ENCODE data around the gene WDR89. TPM values are rescaled to one million over a fixed set of nuclear protein-coding genes. Genes with fewer than 3 reads are reported as not detected.
"Not testable (repeated sequence)": the region's sequence is repeated elsewhere in the genome, so short reads cannot be mapped to it uniquely, and the experiment has no call there.

Gene WDR89
- total RNA-seq, 1 donor from 2014 or later = 9.2 TPM

DNA sequence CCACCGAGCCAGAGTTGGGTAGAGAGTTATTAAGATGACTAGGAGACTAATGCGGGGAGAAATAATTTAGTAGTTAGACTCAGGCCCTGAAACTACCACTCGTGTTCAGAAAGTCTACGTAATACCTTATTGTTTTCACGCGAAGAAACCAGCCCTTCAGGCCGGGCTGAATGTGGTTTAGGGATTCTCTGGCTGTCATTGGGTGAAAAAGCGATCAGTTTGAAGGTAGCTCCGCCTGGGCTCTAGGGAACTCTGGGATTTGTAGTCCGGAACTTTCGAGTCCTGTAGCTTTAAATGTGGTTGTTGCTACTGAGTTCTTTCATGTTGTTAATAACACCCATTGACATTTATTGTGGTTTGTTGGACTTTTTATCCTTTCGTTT, 549 bp upstream of the WDR89 start:
- peak; percentile 90 for DNase-seq (ENCODE audit: extremely low spot score, unreplicated experiment)
- Mint-ChIP-seq H3K4me3 (ENCODE audit: unreplicated experiment) (peak overlapping the region; percentile 97), H3K36me3 (ENCODE audit: unreplicated experiment) (peaks cover 4% of the 10 kb centered on the region)

DNA sequence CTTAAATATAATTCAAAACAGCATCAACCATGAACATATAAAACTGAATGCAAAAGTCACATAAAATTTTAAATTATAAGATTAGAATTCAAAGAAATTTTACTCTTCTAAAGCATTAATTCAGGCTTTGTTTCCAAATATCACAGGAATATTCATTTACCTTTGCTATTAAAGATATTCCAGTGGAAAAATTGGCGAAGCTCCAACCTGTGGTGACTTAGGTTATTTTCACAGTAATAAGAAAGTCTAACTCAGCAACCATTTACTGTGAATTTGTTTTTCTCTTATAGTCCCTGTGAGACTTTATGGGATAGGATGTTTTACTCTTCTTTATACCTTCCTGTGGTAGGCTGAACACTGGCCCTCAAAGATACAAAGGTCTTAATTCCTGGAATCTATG, 3.2 kb downstream of the WDR89 start:
- H3K4me3 Mint-ChIP-seq (ENCODE audit: unreplicated experiment) = no peak overlapping the region
- H3K9me3 Mint-ChIP-seq (ENCODE audit: unreplicated experiment) = peaks cover 22% of the 10 kb centered on the region
- no peak for DNase-seq (ENCODE audit: extremely low spot score, unreplicated experiment)
- H3K36me3 Mint-ChIP-seq (ENCODE audit: unreplicated experiment) = peaks cover 21% of the 10 kb centered on the region
- H3K27me3 Mint-ChIP-seq (ENCODE audit: unreplicated experiment) = no peaks in the 10 kb centered on the region
- peak overlapping the region; percentile 25 for H3K27ac Mint-ChIP-seq (ENCODE audit: unreplicated experiment)
- TF ChIP-seq, protein P1, sequence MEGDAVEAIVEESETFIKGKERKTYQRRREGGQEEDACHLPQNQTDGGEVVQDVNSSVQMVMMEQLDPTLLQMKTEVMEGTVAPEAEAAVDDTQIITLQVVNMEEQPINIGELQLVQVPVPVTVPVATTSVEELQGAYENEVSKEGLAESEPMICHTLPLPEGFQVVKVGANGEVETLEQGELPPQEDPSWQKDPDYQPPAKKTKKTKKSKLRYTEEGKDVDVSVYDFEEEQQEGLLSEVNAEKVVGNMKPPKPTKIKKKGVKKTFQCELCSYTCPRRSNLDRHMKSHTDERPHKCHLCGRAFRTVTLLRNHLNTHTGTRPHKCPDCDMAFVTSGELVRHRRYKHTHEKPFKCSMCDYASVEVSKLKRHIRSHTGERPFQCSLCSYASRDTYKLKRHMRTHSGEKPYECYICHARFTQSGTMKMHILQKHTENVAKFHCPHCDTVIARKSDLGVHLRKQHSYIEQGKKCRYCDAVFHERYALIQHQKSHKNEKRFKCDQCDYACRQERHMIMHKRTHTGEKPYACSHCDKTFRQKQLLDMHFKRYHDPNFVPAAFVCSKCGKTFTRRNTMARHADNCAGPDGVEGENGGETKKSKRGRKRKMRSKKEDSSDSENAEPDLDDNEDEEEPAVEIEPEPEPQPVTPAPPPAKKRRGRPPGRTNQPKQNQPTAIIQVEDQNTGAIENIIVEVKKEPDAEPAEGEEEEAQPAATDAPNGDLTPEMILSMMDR (IDR thresholded peaks at IDR 0.05) = no peak
- H3K4me1 Mint-ChIP-seq (ENCODE audit: unreplicated experiment) = peaks cover 11% of the 10 kb centered on the region

More for the DNA sequence above, 549 bp upstream of the WDR89 start:
- peaks cover under 1% of the 10 kb centered on the region for H3K9me3 Mint-ChIP-seq (ENCODE audit: unreplicated experiment)
- TF ChIP-seq, protein P1 (IDR thresholded peaks at IDR 0.05) = no peak
- H3K27ac Mint-ChIP-seq (ENCODE audit: unreplicated experiment) = peak overlapping the region; percentile 95
- no peaks in the 10 kb centered on the region for H3K27me3 Mint-ChIP-seq (ENCODE audit: unreplicated experiment)
- H3K4me1 Mint-ChIP-seq (ENCODE audit: unreplicated experiment) = peaks cover 11% of the 10 kb centered on the region

DNA sequence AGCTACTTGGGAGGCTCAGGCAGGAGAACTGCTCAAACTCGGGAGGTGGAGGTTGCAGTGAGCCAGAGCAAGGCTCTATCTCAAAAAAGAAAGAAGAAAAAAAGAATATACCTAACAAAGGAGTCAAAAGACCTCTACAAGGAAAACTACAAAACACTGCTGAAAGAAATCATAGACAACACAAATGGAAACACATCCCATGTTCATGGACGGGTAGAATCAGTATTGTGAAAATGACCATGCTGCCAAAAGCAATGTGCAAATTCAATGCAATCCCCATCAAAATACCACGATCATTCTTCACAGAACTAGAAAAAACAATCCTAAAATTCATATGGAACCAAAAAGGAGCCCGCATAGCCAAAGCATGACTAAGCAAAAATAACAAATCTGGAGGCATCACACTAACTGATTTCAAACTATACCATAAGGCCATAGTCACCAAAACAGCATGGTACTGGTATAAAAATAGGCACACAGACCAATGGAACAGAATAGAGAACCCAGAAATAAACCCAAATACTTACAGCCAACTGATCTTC, 5.5 kb downstream of the WDR89 start:
- Mint-ChIP-seq H3K27ac (ENCODE audit: unreplicated experiment) (peak overlapping the region; percentile 44), H3K36me3 (ENCODE audit: unreplicated experiment) (peaks cover 21% of the 10 kb centered on the region), H3K4me1 (ENCODE audit: unreplicated experiment) (peaks cover 11% of the 10 kb centered on the region), H3K9me3 (ENCODE audit: unreplicated experiment) (peaks cover 22% of the 10 kb centered on the region)
- DNase-seq (ENCODE audit: extremely low spot score, unreplicated experiment); H3K27me3 Mint-ChIP-seq (ENCODE audit: unreplicated experiment); H3K4me3 Mint-ChIP-seq (ENCODE audit: unreplicated experiment): not testable (repeated sequence)

DNA sequence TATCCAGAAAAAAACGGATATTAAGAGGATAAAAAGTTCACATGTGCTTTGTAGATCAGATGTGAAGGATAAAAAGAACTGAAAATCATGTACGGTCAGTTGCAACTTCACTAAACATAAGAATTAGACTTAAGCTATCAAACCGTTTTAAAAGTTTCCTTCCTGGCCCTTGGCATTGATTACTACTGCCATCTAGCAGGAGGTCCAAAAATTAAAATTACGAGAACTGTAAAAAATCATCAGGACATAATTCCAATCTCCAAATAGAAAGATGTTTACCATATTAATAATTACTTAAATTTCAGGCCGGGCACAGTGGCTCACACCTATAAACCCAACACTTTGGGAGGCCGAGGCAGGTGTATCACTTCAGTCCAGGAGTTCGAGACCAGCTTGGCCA, 7.9 kb downstream of the WDR89 start:
- TF ChIP-seq, protein P1 (IDR thresholded peaks at IDR 0.05) = peak; percentile 24
- DNase-seq (ENCODE audit: extremely low spot score, unreplicated experiment) = no peak
- H3K4me3 Mint-ChIP-seq (ENCODE audit: unreplicated experiment) = no peak overlapping the region
- peaks cover 25% of the 10 kb centered on the region for H3K36me3 Mint-ChIP-seq (ENCODE audit: unreplicated experiment)
- peaks cover 3% of the 10 kb centered on the region for H3K4me1 Mint-ChIP-seq (ENCODE audit: unreplicated experiment)
- peaks cover 22% of the 10 kb centered on the region for H3K9me3 Mint-ChIP-seq (ENCODE audit: unreplicated experiment)
- H3K27me3 Mint-ChIP-seq (ENCODE audit: unreplicated experiment) = no peaks in the 10 kb centered on the region
- H3K27ac Mint-ChIP-seq (ENCODE audit: unreplicated experiment) = no peak overlapping the region

DNA sequence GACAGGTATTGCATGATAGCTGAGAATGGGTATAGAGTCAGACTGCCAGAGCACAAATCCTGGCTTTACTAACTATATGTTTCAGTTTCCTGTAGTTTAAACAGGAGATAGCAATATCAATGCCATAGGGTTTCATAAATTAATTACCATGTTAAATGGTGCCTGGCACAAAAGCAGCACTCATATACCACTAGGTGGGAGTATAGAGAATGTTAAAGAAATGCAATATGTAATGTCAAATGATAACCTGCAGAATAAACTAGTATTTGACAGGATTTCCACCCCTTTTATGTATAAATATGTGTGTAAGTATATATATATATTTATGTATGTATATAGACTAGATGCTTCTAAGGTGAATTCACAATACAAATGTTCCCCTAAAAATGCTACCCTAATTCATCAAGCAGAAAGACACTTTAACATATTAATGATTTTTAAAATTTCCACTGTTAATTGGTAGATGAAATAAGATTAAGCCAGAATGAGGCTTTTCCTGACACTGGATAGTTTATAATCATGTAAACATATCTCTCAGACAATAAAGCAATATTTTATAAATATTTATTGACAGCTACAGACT, 8.6 kb downstream of the WDR89 start:
- Mint-ChIP-seq H3K4me1 (ENCODE audit: unreplicated experiment) (no peaks in the 10 kb centered on the region), H3K9me3 (ENCODE audit: unreplicated experiment) (peaks cover 22% of the 10 kb centered on the region), H3K27ac (ENCODE audit: unreplicated experiment) (no peak overlapping the region), H3K36me3 (ENCODE audit: unreplicated experiment) (peaks cover 23% of the 10 kb centered on the region), H3K4me3 (ENCODE audit: unreplicated experiment) (no peak overlapping the region), H3K27me3 (ENCODE audit: unreplicated experiment) (no peaks in the 10 kb centered on the region)
- no peak for DNase-seq (ENCODE audit: extremely low spot score, unreplicated experiment)
- TF ChIP-seq, protein P1 (IDR thresholded peaks at IDR 0.05) = peak; percentile 63
